ENCODE data around the gene KCTD15. TPM values are rescaled to one million over a fixed set of nuclear protein-coding genes. Genes with fewer than 3 reads are reported as not detected.

KCTD15 gene
- total RNA-seq, 2 experiments from 2014 or later = 21.3 to 29.2 TPM

- CTCF ChIA-PET (ENCODE audit: unreplicated experiment) = no interaction called here
- H3K4me1 ChIP-seq (ENCODE audit: insufficient read depth, low read length, poor library complexity, severe bottlenecking) = no peaks in the 10 kb centered on the region
Observed at GRCh38 chr19:33845498-33845897, 48.8 kb downstream of the KCTD15 start.

GRCh38 chr19:33849551-33850147 lies 53.0 kb downstream of the KCTD15 start:
- CTCF ChIA-PET (ENCODE audit: unreplicated experiment) = no interaction called here
- Histone ChIP-seq H3K9me3 (ENCODE audit: low read length) (no peaks in the 10 kb centered on the region), H4K20me1 (ENCODE audit: insufficient read depth, low read length) (no peaks in the 10 kb centered on the region), H3K79me2 (ENCODE audit: insufficient read depth, low read depth, low read length) (no peaks in the 10 kb centered on the region), H3K27ac (ENCODE audit: low read depth, low read length, poor library complexity, severe bottlenecking) (no peak overlapping the region), H2AFZ (ENCODE audit: low read length) (no peak overlapping the region), H3K4me1 (ENCODE audit: insufficient read depth, low read length, poor library complexity, severe bottlenecking) (no peaks in the 10 kb centered on the region), H3K4me2 (ENCODE audit: low read length) (no peak overlapping the region), H3K4me3 (ENCODE audit: low read depth, low read length, poor library complexity, severe bottlenecking) (no peak overlapping the region), H3K9me2 (ENCODE audit: insufficient read depth, low read length) (no peaks in the 10 kb centered on the region), H3K36me3 (ENCODE audit: insufficient read depth, low read length) (no peaks in the 10 kb centered on the region)
- intact Hi-C loops (cut with micrococcal nuclease; ENCODE audit: unreplicated experiment) = no loop called here
- DNase-seq (ENCODE audit: low spot score) = no peak
- POLR2A ChIA-PET = interaction anchor here (0.5 kb wide), 1 partner anchor 32 kb away, joined by 4 read pairs; no protein-coding TSS in a partner anchor
- no peak for TF ChIP-seq CTCF (conservative IDR thresholded peaks at IDR 0.05; ENCODE audit: low read length)
- no peak for TF ChIP-seq EZH2phosphoT487 (IDR thresholded peaks at IDR 0.05; ENCODE audit: borderline replicate concordance, low read depth, low read length)
- no TSS peak for BruUV-seq (replicated peaks)

More at GRCh38 chr19:33845498-33845897, 48.8 kb downstream of the KCTD15 start:
- Histone ChIP-seq H3K4me3 (ENCODE audit: low read depth, low read length, poor library complexity, severe bottlenecking) (no peak overlapping the region), H3K4me2 (ENCODE audit: low read length) (no peak overlapping the region), H3K36me3 (ENCODE audit: insufficient read depth, low read length) (no peaks in the 10 kb centered on the region), H4K20me1 (ENCODE audit: insufficient read depth, low read length) (no peaks in the 10 kb centered on the region), H2AFZ (ENCODE audit: low read length) (no peak overlapping the region), H3K9me3 (ENCODE audit: low read length) (no peaks in the 10 kb centered on the region), H3K9me2 (ENCODE audit: insufficient read depth, low read length) (no peaks in the 10 kb centered on the region), H3K79me2 (ENCODE audit: insufficient read depth, low read depth, low read length) (no peaks in the 10 kb centered on the region), H3K27ac (ENCODE audit: low read depth, low read length, poor library complexity, severe bottlenecking) (no peak overlapping the region)
- no peak for DNase-seq (ENCODE audit: low spot score)
- TF ChIP-seq EZH2phosphoT487 (IDR thresholded peaks at IDR 0.05; ENCODE audit: borderline replicate concordance, low read depth, low read length) (no peak), CTCF (conservative IDR thresholded peaks at IDR 0.05; ENCODE audit: low read length) (no peak)
- intact Hi-C loops (cut with micrococcal nuclease; ENCODE audit: unreplicated experiment) = no loop called here
- POLR2A ChIA-PET = no interaction called here
- BruUV-seq (replicated peaks) = no TSS peak

GRCh38 chr19:33859016-33859415 lies 62.3 kb downstream of the KCTD15 start:
- no peak for TF ChIP-seq EZH2phosphoT487 (IDR thresholded peaks at IDR 0.05; ENCODE audit: borderline replicate concordance, low read depth, low read length)
- no peak for TF ChIP-seq CTCF (conservative IDR thresholded peaks at IDR 0.05; ENCODE audit: low read length)
- POLR2A ChIA-PET = no interaction called here
- no peak overlapping the region for H2AFZ ChIP-seq (ENCODE audit: low read length)
- H3K4me1 ChIP-seq (ENCODE audit: insufficient read depth, low read length, poor library complexity, severe bottlenecking) = no peaks in the 10 kb centered on the region
- no peak overlapping the region for H3K4me2 ChIP-seq (ENCODE audit: low read length)
- CTCF ChIA-PET (ENCODE audit: unreplicated experiment) = no interaction called here
- H3K9me2 ChIP-seq (ENCODE audit: insufficient read depth, low read length) = no peaks in the 10 kb centered on the region
- no TSS peak for BruUV-seq (replicated peaks)
- no peak overlapping the region for H3K27ac ChIP-seq (ENCODE audit: low read depth, low read length, poor library complexity, severe bottlenecking)
- intact Hi-C loops (cut with micrococcal nuclease; ENCODE audit: unreplicated experiment) = no loop called here
- DNase-seq (ENCODE audit: low spot score) = no peak
- H3K4me3 ChIP-seq (ENCODE audit: low read depth, low read length, poor library complexity, severe bottlenecking) = no peak overlapping the region
- no peaks in the 10 kb centered on the region for H3K9me3 ChIP-seq (ENCODE audit: low read length)
- no peaks in the 10 kb centered on the region for H3K36me3 ChIP-seq (ENCODE audit: insufficient read depth, low read length)
- no peaks in the 10 kb centered on the region for H4K20me1 ChIP-seq (ENCODE audit: insufficient read depth, low read length)
- no peaks in the 10 kb centered on the region for H3K79me2 ChIP-seq (ENCODE audit: insufficient read depth, low read depth, low read length)
